ENCODE measurements around the gene RNF39.
"Not testable (repeated sequence)": the region's sequence is repeated elsewhere in the genome, so short reads cannot be mapped to it uniquely, and the experiment has no call there.

The RNF39 gene

DNA sequence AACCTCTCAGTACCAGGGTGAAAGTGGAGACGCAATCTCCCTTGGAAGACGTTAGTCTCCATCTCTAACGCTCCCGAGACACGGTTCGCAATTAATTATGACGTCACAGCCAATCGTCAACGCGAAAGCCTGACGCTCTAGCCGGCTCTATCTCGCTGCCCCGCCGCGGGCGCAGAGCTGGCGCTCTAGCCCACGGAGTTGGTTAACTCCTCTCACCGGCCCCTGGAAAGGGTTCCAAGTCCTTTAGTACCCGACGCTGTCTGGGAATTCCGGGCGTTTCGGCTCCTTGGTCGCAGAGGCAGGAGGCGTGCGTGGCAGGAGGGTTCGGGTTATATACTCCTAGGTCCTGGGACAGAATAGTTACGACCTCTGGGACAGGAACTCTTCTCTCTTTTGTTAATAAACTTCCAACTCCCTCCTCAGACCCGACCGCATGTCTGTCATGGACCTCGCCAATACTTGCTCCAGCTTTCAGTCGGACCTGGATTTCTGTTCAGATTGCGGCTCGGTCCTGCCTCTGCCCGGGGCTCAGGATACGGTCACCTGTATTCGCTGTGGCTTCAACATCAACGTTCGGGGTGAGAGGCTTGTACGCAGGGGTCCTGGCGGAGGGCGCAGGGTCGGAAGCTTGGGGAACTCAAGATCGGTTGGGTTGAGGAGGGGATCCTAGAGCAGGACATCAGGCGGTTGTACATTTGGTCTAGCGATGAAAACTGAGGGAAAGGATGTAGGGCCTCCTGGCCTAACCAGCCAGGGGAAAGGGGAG lies 14.3 kb downstream of the RNF39 start, which contains the start of gene POLR1H:
Gene POLR1H, plus strand, starts transcription at position 174 of the 766 bp plus-strand sequence. Its CDS starts 260 bp downstream, at position 434.
- peak; percentile 73 for DNase-seq

DNA sequence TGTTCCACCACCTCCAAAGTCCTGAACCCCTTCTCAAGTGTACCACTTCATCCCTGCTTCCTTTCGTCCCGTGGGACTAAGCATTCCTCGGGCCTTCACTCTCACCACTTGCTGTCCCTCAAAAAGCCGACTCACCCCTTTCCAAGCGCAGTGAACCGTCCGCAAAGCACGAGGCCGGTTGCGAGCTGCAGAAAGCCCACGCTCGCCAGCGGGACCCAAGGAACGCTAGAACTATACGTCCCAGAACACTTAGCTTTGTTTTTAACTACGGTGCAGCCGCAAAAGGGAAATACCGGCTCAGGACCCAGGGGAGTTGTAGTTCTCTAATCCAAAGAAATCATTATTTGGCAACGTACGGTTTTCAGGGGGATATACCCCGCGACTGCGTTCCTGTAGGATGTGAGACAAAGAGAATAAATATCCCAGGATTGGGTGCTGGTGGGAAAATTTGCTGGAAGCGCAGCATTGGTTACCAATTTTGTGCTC lies 14.9 kb downstream of the RNF39 start:
- DNase-seq: no peak

DNA sequence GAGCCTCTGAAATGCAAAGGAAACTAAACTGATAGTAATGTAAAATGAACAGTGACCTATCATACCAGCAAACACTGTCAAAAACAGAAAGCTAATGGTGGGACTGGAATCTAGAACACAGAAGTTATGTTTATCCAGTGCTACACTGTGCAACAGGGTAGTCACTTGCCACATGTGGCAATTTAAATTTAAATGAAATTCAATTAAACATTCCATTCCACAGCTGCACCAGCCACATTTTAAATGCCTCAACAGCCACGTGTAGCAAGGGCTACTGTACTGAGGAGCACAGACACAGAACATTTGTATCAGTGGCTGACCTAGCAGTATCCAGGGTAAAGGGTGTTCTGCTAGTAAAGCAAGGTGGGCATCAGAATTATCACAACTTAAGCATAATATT lies 20.1 kb downstream of the RNF39 start:
- no peak for DNase-seq

DNA sequence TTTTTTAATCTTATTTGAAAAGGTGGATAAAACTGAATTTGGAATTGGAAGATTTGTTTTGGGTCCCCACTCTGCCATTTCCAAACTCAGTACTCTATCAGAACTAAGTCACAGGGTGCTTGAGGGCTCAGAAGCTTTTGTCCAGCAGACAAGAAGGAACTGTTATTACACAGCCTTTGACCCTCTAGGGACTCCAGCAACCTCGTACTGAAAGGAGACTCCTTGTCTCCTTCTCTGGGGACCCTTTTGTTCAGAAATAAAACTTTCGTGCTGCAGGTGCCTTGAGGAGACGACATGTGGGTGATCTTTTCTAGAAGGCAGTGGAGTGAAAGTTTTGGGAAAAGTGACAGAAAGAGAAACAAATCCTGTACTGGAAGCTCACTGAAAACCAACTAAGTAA lies 21.9 kb downstream of the RNF39 start:
- DNase-seq: no peak

DNA sequence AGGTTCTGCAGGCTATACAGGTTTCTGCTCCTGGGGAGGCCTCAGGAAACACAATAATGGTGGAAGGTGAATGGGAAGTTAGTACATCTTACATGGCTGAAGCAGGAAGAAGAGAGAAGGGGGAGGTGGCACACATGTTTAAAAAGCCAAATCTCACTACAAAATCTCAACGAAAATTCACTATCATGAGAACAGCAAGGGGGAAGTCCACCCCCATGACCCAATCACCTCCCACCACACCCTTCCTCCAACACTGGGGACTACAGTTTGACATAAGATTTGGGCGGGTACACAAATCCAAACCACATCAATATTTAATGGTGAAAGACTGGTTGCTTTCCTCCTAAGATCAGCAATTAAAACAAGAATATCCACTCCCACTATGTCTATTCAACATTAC lies 28.3 kb downstream of the RNF39 start:
- no peak for DNase-seq

DNA sequence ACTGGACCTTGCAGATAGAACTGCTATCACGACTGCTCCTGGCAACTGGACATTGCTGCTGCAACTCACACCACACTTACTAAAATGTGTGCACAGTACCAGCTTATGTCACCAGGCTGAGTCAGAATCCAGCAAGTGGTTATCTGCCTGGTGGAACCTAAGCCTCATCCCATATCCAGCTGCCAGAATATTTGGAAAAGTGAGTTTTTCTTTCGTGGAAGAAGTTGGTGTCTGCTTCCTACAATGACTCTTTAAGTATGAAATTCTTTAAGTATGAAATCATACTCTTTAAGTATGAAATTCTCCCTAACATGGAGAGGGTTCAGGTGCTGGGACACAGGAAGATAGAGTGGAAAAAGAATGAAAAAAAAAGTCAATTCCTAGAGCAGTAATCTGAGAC lies 30.9 kb downstream of the RNF39 start:
- no peak for DNase-seq

DNA sequence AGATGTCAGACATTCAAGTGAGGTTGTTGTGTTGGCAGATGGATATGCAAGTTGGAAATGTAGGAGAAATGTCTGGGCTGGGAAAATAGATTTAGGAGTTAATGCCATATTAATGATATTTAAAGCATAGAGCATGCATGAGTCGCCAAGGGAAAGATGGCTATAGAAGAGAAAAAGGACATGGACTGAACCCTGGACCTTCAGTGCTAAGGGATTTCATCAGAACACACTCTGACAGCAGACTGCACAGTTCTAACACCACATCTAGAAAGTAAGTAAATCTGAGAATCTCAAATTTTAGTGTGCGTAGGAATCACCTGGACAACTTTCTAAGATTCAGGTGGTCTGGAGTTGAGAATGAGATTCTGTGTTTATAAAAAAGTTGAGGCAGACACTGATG lies 31.8 kb downstream of the RNF39 start:
- no peak for DNase-seq

DNA sequence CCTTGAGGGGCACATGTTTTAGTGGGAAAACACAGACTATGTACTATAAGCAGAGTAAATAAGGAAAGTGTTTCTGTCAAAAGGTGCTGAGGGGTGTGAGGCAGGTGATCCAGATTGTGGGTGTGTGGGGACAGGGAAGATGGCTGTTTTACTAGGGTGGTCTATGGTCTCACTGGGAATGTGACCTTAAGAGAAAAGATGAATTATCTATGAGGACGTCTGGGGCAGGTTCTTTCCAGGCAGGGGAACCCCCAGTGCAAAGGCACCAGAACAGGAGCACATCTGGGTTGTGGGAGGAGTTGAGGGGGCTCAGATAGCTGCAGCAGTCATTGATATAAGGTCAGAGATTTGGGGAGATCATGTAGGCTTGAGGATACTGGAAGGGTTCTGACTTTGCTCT lies 32.7 kb downstream of the RNF39 start:
- DNase-seq: no peak

DNA sequence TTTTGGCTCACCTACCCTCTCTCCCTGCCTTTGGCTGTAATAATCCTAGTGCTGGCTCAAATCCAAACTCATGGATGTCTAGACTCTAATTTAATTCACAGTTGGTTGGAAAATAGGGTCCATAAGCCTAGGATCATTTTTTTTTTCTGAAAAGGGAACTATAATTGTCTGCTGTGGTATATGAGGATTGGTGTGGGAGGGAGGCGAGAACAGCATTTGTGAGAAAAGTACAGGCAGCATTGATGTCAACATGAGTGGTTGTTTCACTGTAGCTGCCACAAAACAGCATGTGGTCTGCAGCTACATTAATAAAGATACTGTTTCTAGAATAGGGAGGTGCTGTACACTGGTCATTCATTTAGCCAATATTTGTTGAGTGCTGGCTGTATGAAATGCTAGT lies 33.1 kb downstream of the RNF39 start:
- no peak for DNase-seq

DNA sequence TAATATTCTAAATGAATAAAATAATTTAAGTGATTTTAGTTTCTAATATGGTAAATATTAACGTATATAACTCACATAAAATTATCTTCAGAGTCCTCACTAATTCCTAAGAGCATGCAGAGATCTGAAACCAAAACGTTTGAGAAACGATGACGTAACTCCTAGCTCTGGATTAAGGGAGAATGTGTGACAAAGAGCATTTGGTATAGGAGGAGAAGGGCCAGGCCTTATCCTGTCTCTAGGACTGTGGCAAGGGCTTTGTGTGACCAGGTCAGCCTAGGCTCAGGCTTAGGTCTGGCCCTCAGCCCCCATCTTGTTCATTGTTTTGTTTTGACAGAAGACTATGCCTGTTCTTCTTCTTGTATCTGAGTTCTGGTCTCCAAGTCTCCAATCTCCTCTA lies 33.7 kb downstream of the RNF39 start:
- no peak for DNase-seq

DNA sequence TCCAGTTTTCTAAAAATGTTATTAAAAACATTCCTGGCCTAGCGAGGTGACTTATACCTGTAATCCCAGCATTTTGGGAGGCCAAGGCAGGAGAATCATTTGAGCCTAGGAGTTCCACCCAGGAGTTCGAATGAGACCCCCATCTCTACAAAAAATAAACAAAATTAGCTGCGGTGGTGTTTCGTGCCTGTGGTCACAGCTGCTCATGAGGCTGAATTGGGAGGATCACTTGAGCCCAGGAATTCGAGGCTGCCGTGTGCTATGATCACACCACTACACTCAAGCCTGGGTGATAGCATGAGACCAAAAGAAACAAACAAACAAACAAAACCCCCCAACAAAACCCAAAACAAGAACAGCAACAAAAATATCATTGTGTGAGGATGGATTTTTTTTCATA lies 34.3 kb downstream of the RNF39 start:
- DNase-seq: no peak

DNA sequence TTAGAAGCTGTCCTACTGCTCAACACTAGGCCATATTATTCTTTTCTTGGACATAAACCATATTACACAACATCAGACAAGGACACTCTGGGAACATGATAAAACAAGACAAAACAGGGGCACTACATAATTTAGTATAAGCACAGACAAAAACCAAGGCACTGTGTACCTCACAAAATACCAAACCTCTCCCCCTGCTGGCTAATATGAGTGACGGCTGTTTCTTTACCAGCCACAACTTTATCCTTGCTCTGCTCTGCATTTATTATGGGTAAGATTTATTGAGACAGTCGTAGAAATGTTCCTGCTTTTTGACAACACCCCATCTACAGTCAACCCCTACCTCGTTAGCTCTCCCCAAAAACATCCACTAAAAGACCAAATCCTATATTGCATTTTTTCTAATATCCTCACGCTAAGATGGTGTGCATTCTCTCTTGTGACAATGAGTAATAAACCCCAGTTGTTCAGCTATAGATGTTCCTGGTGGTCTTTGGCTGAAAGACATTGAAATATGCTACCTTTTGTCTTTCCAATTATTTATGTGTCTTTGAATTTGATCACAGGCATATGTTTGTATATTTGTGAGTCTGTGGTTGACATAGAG lies 38.3 kb downstream of the RNF39 start:
- DNase-seq: no peak

DNA sequence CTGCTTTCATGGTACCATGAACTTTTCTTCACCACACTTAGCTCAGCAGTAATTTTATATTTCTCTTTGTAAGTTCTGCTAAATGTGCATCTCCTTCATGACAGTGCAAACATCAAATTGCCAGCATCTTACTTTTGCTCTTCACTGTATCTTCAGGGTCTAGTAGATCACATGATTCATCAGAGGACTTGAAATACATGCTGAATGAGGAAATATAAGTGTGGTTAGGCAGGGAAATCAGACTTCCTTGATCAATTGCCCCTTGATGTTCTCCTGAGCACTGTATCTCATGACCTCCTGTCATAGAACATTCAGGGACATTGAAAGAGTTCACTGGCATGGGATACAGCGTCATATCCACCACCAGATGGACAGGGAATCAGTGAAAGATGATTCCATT lies 39.8 kb downstream of the RNF39 start:
- no peak for DNase-seq

DNA sequence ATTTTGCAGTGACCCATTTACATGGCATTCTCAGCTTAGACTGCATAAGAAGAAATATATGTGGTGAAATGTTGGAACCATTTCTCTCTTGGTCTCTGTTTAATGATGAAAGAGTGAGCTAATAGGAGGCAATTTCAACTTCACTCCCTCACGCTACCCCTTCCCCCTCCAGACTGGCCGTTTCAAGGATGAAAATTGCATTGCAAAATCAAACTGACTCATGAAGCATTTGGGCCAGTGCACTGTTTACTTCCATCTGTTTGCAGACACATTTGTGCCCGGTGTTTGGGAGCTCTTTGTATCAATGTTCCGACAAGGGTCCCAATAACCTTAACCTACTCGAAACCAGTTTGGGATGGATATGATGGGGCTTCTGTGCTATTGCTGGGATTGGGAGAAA lies 42.1 kb downstream of the RNF39 start:
- not testable (repeated sequence) for DNase-seq

DNA sequence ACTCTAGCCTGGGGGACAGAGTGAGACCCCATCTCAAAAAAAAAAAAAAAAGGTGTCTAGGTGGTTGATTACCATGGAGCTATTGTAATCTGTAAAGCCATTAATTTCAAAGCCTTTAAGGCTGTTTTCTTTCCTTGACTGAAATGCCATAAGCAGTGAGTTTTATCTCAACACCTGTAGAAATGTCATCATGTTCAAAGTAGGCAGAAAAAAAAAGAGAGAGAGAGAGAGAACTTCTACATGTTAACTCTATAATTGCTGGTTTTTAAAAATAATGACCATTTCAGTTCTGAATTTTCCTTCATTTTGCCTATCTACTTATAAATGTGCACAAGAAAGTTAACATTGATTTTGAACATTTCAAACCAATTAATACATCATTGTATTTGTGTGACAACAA lies 44.2 kb downstream of the RNF39 start:
- DNase-seq: no peak

DNA sequence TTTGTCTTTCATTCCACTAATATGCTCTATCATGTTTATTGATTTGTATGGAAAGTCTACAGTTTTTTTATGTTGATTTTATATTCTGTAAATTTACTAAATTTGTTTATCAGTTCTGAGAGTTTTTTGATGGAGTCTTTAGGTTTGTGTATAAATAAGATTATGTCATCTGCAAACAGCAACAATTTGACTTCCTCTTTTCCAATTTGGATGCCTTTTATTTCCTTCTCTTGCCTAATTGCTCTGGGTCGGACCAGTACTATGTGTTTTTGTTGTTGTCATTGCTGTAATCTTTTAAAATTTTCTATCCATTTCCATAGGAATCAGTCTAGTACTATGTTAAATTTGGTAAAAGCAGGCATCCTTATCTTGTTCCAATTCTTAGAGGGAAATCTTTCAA lies 46.0 kb downstream of the RNF39 start:
- no peak for DNase-seq

DNA sequence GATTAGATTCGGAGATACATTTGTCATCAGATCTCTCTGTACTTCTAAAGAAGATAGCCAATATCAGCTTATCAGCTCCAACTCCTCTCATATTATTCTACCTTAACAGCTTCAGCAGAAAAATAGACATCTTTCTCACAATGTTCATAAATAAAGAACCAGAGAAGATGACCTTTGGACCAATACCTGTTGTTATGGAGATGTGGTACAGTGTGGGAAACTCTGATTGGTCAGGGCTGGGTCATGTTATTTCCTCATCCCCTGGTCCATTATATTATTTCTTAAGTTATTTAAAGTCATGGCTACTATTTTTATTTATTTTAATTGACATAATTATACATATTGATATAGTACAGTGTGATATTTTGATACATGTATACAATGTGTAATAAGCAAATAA lies 50.4 kb downstream of the RNF39 start:
- DNase-seq: no peak

DNA sequence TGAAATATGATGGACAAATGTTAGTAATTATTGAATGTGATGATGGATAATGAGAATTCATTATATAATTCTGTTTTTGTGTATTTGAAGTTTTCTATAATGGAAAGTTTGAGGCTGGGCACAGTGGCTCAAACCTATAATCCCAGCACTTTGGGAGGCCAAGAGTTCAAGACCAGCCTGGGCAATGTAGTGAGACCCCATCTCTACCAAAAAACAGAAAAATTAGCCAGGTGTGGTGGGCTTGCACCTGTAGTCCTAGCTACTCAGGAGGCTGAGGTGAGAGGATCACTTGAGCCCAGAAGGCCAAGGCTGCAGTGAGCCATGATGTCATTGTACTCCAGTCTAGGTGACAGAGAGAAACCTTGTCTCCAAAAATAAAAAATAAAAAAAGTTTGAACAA lies 52.9 kb downstream of the RNF39 start:
- DNase-seq: not testable (repeated sequence)

DNA sequence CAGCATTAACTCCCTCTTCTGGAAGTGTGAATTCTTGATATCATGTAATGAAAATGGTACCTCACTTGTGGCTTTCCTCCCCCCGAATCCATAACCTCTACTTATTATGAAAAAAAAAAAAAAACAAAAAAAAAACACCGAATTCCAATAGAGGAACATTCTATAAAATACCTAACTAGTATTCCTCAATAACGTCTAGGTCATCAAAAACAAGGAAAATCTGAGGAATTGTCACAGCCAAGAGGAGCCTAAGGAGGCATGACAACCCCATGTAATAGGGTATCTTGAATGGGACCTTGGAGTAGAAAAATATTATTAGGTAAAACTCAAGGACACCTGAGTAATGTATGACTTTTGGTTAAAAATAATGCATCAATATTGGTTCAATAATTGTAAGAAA lies 53.4 kb downstream of the RNF39 start:
- no peak for DNase-seq

DNA sequence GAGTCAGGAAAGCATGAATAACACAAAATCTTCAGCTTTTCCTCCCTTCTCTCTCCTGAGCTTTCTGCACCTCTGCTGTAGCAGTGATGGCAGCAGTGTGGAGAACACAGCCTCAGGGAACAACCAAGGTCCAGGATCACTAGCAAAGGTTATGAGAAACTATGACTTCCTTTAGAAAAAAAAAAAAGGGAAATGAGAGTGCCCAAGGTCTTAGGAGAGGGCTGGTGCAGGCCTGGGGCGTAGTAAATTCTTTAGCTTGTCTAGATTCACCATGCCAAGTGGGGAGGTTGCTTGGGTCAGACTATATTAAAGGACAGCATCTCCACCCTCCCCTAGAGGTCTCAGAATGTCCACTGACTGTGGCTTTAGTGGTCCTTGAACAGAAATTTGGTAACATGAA lies 54.9 kb downstream of the RNF39 start:
- no peak for DNase-seq

All from T-helper 9 cell (primary cell).